HG03139 (cell line): ENCODE data around the gene C1QTNF5.

ENCODE experiments used
- ATAC-seq: cut with Tn5 transposase; IDR thresholded peaks from one replicate; pipeline ENCODE4 v1.9.1; 2021; ENCODE audit not compliant: unreplicated experiment

Gene C1QTNF5

GRCh38 chr11:119373059-119373920 lies 32.6 kb upstream of the C1QTNF5 start:
- no peak for ATAC-seq

GRCh38 chr11:119372260-119373058 lies 31.8 kb upstream of the C1QTNF5 start:
- ATAC-seq: no peak

DNA sequence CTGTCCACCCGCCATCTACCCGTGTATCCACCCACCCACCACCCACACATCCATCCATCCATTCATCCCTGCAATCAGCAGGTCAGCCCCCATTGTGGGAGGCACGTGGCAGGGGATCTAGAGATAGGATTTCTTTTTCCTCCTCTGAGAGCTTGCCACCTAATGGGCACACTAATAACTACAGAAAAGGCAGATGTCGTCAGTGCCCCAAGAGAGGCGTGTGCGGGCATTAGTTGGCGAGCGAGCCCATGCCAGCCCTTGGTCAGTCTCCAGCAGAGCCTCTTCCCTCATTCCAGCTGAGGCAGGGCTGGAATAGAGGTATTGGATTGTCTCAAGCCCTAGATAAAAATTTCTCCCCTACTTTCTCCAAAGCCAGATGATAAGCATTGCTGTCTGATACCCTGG lies 31.1 kb upstream of the C1QTNF5 start:
- ATAC-seq: no peak

DNA sequence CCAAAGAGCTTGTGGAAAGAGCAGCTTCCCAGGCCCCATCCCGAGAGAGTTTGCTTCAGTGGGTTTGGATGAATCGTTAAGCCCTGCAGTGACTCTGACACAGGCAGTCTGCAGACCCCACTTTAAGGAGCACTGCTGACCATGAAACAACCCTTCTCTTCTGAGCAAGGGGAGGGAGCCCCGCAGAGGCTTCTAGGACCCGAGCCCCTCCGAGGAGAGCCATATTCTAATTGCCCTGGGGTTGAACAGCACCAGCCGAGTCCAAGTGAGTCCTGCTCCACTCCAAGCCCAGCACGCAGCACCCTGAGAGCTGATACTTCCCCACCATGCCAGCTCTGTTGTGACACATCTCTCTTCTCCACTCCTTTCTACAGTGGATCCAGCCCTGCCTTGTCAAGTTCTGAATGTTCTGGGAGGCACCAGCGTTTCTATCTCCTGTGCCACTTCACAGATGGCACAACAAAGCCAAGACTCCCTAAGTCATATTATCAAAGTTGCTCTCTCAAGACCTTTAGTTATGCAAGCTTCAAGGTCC lies 30.5 kb upstream of the C1QTNF5 start:
- no peak for ATAC-seq

DNA sequence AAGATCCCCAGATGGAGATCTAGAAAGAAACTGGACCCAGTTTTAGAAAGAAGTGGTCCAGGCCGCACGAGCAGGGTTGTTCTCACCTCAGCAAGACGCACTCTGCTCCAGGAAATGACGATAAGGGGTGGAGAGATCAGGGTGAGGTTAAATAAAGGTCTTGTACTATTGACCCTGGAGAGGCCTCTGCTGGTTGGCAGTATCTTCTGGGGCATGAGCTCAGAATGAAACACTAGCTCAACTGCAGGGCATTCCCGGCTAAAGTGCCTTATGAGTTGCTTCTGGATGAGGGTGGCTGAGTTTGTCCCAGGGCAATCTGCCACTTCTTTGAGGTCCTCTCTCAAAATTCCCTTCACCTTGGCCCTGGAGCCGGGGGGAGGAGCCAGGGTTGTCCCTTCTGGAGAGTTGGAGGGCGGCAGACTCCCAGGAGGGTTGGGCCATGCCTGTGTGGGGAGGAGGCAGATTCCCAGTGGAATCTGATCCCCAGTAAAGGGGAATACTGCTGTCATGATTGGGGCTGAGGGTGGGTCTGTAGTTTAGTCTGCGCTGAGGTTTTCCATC lies 29.9 kb upstream of the C1QTNF5 start:
- ATAC-seq: no peak

DNA sequence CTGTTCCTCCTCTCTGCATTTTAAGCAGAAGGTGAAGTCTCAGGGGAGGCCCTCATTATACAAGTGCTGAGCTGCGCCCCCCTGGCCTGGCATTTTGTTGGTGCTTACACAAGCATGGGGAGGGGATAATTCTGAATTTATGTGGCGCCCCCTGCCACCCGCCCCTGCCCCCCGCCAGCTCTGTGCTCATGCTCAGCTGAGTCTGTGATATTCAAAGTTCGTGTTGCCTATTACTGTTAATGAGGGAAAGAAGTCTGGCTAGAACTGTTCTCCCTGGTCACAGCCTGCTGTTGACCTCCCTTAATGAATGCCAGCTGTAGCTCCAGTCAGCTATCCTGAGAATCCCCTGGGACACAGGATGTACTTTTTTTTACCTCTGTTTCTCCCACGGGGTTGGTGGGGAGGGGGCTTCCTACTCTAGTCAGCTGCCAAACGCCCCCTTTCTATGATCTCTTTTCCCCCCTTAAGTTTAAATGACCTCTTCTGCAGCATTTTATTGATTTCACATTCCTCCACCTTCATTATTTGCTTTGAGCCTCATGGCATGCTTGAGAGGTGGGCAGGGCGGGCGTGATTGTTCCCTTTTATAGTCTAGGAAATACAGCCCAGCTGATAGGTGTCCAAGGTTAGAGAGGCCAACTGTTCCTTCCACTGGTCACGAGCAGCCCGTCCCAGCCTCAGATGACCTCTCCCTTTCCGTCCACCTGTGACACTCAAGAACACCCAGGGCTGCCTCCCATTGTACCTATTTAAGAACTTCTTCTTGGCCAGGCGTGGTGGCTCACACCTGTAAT lies 28.6 kb upstream of the C1QTNF5 start:
- ATAC-seq: no peak

- ATAC-seq: no peak
Measured at GRCh38 chr11:119368121-119369034, 27.7 kb upstream of the C1QTNF5 start.

DNA sequence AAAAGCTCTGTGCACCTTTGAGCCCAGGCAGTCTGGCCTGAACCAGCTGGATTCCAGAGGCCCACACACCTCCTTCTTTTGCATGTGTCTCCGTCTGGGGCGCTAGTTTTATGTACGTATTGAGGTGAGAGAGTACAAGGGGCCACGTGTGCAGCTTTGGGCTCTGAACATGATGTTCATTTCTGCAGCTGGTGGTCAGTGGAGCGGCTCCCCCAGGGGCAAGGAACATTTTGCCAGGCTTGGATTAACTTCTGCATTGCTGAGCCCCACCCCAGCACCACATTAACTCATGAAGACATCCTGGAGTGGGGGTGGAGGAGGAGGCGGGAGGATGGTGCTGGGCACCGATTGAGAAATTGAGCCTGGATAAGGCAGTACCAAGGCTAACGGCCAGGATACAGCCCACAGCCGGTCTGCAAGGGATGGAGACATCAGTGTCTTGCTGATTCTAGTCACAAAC lies 27.0 kb upstream of the C1QTNF5 start:
- no peak for ATAC-seq

DNA sequence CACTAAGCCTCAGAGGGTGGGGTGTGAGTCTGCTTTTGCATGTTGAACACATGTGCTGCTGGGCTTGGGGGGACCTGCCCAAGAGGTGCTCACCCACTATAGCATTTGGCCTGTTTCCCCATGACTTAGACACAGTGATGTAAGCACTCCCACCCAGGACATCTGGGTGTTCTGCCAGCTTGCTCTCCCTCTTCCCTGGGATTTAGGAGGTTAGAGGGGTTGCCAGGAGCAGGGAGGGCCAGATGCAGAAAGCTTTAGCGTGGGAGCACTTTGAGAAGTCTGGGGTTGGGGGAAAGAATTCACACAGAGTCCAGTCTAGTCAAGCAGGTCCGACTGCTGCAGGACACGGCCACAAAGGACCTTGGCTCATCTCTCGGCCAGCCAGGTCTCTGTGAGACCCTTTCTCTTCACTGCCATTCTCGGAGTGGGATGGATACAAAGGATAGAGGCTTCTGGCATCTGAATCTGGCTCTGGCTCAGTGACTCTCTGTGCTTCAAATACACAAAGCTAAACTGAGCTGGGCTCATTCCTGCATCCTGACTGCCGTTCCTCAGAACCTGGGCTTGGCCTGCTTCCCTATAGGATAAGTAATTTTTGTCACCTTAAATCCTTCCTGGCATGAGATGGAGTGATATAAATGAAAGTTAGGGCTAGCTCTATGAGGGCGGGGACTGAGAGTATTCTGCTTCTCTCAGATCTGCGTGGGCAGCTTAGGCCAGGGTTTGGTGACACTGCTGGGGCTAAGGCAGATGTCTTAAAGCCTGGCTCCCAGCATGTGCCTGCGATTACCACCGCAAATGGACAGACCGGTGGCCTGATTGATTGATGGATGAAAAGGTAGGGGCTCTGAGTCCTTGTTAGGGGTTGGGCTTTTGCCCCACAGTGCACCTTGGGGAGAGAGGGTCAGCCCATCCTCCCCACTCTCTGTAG lies 26.3 kb upstream of the C1QTNF5 start:
- ATAC-seq: no peak

DNA sequence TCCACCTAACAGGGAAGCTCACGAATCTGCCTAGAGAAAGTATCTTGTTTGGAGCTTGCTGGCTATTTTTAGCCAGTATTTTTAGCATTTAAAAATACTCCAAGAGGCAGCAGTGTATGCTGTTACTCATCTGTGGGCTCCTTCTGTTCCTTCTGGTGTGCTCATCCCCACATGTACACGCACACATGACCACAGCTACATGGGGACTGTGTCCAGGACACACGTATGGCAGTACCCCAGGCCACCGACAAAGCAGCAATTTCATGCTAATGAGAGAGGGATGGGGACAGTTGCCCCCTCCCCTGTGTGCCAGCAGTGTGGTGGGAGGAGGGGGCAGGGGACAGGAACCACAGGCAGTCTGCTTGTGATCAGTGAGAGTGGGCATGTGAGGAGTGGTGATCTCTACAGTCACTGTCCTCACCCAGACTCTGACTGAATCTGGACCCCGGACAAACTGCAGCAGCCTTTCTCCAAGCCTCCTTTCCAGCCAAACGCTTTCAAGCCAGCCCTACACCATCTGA lies 24.4 kb upstream of the C1QTNF5 start:
- no peak for ATAC-seq

DNA sequence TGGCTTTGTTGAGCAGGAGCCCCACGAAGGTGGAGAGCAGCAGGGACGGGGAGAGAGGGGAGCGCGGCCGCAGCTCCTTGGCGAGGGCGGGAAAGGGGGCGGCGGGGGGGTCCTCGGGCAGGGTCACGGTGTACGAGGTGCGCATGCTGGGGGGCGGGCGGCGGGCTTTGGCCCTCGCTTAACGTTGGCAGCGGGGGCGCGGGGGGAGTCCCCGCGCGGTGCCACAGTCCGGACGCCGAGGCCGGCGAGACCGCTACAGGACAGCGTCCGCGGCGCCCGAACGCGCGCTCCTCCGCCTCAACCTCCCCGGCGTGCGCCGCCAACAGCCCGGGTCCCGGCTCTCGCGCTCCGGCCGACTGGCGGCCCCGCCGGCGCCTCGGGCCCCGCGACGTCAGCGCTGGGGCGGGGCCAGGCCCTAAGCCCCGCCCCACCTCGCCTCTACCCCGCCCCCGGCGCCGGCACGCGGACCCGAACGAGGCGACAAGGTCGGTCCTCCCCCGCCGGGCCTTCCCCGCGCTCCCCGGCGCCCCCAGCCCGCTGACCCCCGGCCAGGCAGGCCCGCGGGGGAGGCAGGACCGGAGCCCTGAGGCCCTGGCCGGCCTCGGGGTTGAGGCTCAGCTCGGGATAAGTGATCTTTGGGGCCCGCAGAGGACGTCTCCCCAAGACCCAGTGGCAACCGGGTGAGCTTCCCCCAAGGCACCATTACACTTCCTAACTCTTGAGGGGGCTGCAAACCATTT lies 23.3 kb upstream of the C1QTNF5 start:
- no peak for ATAC-seq

- ATAC-seq: no peak
Measured at GRCh38 chr11:119363081-119363850, 22.6 kb upstream of the C1QTNF5 start.

DNA sequence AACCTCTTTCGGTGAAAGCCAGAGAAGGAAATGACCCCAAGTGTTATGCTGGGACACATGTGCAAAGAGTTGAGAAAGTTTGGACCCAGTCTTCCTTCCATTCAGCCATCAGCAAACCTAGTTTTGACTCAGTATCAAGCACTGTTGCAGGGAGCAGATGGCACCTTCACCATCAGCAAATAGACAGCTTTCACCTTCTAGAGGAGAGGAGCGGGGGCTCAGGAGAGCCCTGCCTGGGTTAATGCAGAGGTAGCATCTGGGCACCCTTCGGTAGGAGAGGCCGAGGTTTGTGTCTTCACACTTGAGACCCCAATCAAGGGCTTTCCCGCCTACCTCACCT lies 22.0 kb upstream of the C1QTNF5 start:
- ATAC-seq: no peak

- ATAC-seq: no peak
Measured at GRCh38 chr11:119361941-119362725, 21.4 kb upstream of the C1QTNF5 start.

GRCh38 chr11:119361056-119361787 lies 20.5 kb upstream of the C1QTNF5 start:
- no peak for ATAC-seq
